ENCODE measurements around the gene BIK. TPM values are rescaled to one million over a fixed set of nuclear protein-coding genes. Genes with fewer than 3 reads are reported as not detected.

The BIK gene
- total and polyA plus RNA-seq, 7 donors: not detected

DNA sequence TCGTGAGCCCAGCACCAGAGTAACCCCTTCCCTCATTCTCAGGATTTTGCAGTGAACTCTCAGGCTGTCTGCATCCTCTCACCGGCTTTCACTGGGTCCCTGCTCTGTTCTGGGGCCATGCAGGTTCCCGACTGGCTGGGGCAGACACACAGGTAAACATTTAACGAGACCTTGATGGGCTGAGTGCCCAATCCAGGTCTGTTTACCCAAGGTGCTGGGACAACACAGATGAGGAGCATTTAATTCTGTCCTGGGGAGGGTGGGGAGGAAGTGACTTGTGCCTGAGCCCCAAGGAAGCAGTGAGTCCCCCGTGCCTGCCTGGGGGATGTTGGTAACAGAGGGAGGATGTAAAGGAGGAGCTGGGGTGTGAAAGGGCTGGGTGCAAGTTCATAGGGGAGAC lies 4.4 kb downstream of the BIK start:
- DNase-seq (no peak), ATAC-seq (no peak)
- H3K27ac ChIP-seq: no peak overlapping the region
- H3K9me3 ChIP-seq: no peaks in the 10 kb centered on the region
- H3K36me3 ChIP-seq (ENCODE audit: insufficient read depth in 1 of 2, low read depth in 1 of 2): no peaks in the 10 kb centered on the region
- WGBS, 3 donors: 51 to 58% (median 55%) methylated on average over 5 of the region's 5 CpGs
- TF ChIP-seq, protein P1, sequence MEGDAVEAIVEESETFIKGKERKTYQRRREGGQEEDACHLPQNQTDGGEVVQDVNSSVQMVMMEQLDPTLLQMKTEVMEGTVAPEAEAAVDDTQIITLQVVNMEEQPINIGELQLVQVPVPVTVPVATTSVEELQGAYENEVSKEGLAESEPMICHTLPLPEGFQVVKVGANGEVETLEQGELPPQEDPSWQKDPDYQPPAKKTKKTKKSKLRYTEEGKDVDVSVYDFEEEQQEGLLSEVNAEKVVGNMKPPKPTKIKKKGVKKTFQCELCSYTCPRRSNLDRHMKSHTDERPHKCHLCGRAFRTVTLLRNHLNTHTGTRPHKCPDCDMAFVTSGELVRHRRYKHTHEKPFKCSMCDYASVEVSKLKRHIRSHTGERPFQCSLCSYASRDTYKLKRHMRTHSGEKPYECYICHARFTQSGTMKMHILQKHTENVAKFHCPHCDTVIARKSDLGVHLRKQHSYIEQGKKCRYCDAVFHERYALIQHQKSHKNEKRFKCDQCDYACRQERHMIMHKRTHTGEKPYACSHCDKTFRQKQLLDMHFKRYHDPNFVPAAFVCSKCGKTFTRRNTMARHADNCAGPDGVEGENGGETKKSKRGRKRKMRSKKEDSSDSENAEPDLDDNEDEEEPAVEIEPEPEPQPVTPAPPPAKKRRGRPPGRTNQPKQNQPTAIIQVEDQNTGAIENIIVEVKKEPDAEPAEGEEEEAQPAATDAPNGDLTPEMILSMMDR (IDR thresholded peaks at IDR 0.05): no peak
- peaks cover 0 to 52% (median 14%) of the 10 kb centered on the region in 3 donors for H3K27me3 ChIP-seq (ENCODE audit: insufficient read depth in 3 of 3, low read length in 2 of 3)
- H3K4me3 ChIP-seq: no peak overlapping the region
- peaks cover 12% of the 10 kb centered on the region for H3K4me1 ChIP-seq
- intact Hi-C loops (cut with DNase I): no loop called here

GRCh38 chr22:43116932-43117331 lies 6.4 kb downstream of the BIK start:
- intact Hi-C loops (cut with DNase I): no loop called here
- no peak for DNase-seq

DNA sequence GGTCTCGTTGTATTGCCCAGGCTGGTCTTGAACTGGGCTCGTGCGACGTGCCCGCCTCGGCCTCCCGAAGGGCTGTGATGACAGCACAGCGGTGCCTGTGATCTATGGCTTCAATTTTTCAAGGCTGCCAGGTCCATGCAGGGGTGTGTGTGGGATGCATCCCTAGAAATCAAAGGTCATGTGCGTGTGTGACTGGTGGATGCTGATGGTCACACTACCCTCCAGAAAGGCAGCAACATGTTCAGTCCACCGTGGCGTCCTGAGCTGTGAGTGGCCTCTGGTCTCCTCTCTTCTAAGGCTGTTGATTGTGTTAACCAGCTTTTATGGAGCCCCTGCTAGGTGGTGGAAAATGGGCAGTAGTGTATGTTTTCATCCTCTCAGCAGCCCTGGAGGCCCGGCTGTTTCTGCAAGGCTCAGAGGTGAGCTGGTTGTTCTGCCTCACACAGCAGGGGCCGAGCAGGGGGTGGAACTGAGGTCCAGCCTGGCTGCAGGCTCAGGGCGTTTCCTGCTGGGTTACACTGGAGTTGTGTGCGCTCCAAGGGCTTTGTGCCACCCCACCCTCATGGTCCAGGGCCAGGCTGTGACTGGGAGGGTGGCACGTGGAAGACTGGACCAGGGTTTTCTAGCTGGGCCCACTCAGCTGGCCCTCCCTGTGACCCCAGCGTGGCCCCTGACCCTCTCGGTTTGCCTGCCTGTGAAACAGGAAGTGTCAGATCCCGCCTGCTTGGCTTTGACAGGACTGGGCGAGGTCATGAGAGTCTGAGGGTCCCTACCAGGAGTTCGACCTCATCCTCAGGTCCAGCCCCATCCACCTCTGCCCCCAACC lies 7.7 kb downstream of the BIK start:
- no peak overlapping the region for H3K27ac ChIP-seq
- intact Hi-C loops (cut with DNase I): no loop called here
- no peak overlapping the region for H3K4me3 ChIP-seq
- TF ChIP-seq, protein P1 (IDR thresholded peaks at IDR 0.05): no peak
- H3K9me3 ChIP-seq: no peaks in the 10 kb centered on the region
- H3K4me1 ChIP-seq: no peaks in the 10 kb centered on the region
- H3K36me3 ChIP-seq (ENCODE audit: insufficient read depth in 1 of 2, low read depth in 1 of 2): no peaks in the 10 kb centered on the region
- no peak for DNase-seq
- WGBS, 3 donors: 73 to 77% (median 75%) methylated on average over 21 of the region's 21 CpGs
- H3K27me3 ChIP-seq (ENCODE audit: insufficient read depth in 3 of 3, low read length in 2 of 3): peaks cover 0 to 21% (median 4%) of the 10 kb centered on the region in 3 donors
- ATAC-seq: no peak

More at GRCh38 chr22:43116932-43117331, 6.4 kb downstream of the BIK start:
- 86 to 88% (median 86%) methylated on average over 7 of the region's 7 CpGs for WGBS, 3 donors
- Histone ChIP-seq H3K36me3 (ENCODE audit: insufficient read depth in 1 of 2, low read depth in 1 of 2) (no peaks in the 10 kb centered on the region), H3K27ac (no peak overlapping the region), H3K27me3 (ENCODE audit: insufficient read depth in 3 of 3, low read length in 2 of 3) (peaks cover 0 to 32% (median 4%) of the 10 kb centered on the region in 3 donors), H3K4me1 (no peaks in the 10 kb centered on the region), H3K9me3 (no peaks in the 10 kb centered on the region), H3K4me3 (no peak overlapping the region)
- TF ChIP-seq, protein P1 (IDR thresholded peaks at IDR 0.05): no peak
- no peak for ATAC-seq

DNA sequence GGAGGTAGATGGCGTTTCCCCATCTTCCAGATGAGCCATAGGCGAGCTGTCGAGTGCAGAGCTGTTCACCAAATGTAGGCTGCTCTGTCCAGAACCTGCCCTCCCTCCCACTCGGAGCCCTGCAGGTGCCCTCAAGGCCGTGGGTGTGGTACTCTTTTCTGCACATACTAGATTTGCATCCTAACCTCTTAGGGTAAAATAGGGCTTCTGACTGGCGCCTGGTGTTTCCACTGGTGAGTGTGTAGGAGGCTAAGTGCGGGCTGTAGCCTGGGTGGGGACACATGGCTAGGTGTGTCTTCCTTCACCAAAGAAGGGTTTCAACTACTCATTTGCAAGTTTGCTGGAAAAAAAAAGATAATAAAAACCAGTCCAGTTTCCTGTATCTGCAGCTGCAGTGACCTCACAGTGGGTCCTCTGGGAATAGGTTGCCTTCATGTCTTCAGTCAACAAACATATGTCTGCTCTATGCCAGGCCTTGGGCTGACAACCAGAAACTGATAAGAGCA lies 8.5 kb downstream of the BIK start:
- no peaks in the 10 kb centered on the region for H3K9me3 ChIP-seq
- H3K4me3 ChIP-seq: no peak overlapping the region
- intact Hi-C loops (cut with DNase I): no loop called here
- H3K4me1 ChIP-seq: no peaks in the 10 kb centered on the region
- DNase-seq: no peak
- H3K36me3 ChIP-seq (ENCODE audit: insufficient read depth in 1 of 2, low read depth in 1 of 2): no peaks in the 10 kb centered on the region
- no peak overlapping the region for H3K27ac ChIP-seq
- TF ChIP-seq, protein P1 (IDR thresholded peaks at IDR 0.05): no peak
- WGBS, 3 donors: 80 to 84% (median 80%) methylated on average over 7 of the region's 7 CpGs
- H3K27me3 ChIP-seq (ENCODE audit: insufficient read depth in 3 of 3, low read length in 2 of 3): peaks cover 0 to 14% (median 2%) of the 10 kb centered on the region in 3 donors
- ATAC-seq: no peak
